ACHN (cell line): Measurements from ENCODE around the gene MCM3AP.
"Not testable (repeated sequence)": the region's sequence is repeated elsewhere in the genome, so short reads cannot be mapped to it uniquely, and the experiment has no call there.

Experiments
- DNase-seq: peaks from one replicate; pipeline ENCODE4 v3.0.0-alpha.2; 2015
- in situ Hi-C: cut with HindIII; loops from 2 replicates; pipeline ENCODE4 v1.10.0; 2017; ENCODE audit warnings: low sequenced_read_pairs, low pct_ligation_motif_present, low pct_unique_long_range_greater_than_20kb

Gene MCM3AP

DNA sequence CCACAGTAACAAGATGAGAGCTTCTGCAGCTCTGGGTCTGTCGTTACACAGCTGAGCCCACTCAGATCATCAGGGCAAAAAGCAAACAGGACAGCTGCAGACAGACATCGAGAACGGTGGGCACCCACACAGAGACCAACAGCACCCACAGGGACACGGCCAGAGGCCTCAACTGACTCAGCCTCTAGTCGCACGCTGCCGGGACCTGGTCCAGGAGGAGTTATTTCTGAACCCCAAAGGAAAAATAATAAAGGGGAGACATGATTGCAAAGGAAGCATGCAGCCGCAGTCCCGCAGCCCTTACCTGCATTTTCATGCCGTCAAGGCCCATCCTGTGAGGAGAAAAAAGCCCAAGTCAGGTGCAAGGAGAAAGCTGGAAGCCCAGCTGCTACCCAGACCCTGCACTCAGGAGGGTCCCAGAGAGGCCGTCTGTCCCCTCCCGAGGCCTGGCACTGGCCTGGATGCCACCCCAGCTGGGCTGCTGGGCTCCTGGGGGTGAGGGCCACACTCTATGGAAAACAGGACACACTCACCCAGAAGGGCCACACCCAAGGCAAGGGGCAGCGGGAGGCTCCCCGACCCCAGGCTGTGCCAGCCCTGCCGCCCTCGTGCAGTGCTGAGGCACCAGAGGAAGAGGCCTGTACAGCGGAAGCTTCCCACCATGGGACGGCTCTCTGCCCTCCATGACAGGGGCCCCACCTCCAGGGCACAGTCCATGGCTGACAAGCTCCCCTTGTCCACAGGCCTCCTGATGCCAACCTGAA, 72.5 kb downstream of the MCM3AP start:
- in situ Hi-C loops: no loop called here
- no peak for DNase-seq

DNA sequence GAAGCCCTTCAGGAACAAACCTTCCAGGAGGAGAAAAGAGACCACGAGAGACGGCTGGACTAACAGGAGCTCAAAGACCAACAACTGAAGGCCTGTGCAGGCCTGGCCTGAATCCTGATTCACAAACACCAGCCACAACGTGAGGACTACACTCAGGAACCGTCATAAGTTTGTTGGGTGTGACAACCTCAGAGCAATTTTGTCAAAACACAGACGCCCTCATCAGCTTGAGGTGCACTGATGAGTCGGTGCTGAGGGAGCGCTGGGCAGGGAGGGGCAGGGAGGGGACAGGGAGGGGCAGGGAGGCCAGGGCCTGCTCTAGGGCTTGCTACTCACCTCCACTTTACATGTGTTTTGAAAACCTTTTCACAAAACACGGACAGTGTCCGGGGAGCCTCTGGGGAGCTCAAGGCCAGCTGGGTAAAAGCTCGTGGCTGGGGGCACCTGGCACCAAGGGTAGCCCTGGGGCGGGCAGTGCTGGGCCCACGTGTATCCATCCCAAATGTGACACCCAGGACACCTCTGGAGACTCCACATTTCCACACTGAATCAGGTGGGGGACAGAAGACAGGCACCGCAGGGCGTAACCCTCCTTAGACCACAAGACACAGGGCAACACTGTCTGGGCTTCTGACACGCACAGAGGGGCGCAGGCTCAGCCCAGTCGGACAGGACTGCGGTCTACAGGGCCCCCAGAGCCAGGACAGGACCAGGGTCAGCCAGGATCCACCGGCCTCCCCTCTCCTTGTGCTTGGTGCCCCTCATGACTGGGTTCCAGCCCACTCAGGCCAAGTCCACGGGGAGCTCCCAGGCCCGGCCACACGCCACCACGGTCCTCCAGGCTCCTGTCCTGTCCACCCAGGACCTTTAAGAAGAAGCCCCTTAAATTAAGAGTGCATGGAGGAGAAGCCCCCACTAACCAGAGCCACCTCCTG, 73.4 kb downstream of the MCM3AP start:
- DNase-seq: no peak
- in situ Hi-C loops: no loop called here

DNA sequence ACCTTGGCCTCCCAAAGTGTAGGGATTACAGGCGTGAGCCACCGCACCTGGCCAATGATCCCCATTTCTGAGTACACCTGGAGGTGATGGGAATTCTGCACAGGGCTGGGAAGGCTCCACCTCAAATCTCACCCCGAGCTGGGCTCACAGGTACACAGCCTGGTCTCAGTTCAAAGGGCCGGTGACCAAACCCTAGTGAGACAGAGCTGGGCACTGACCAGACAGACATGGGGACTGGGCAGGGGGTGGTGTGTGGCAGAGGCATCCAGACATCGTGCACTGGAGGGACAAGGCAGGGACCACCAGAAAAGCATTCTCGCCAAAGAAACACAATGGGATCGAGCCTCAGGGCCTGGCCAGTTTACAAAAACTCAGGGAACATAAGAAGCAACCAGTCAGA, 74.0 kb downstream of the MCM3AP start:
- no peak for DNase-seq

DNA sequence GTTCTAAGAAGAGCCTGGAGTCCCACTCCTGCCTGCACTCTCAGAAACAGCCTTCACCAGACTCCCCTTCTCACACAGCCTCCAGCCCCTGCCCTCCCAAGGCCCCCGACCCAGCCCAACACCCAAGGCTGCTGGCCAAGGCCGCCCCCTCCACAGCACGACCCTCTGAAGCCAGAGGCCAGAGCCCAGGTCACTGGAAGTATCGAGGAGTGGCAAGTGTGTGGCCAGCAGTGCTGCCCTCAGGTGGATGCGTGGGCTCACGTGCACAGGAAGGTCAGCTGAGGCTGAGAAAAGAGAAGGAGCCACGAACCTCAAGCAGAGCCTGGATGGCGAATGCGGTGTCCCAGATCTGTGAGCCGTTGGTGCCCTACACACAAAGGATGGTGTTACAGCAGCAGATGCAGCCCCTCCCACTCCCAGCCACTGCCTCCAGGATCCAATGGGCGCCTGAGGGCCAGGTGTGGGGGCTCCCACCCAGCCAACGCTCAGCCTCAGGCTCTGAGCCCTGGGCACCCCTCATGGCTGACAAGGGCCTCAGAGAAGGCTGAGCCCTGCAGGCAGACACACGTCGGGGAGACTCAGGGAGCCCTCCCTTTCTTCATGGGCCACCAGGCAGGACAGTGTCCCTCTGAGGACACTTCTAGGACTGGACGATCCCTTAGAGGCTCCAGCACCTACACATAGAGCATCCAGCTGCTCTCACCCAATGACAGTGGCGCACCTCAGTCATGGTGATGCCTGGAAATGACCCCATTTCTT, 74.9 kb downstream of the MCM3AP start:
- in situ Hi-C loops: no loop called here
- no peak for DNase-seq

More for the DNA sequence above, 74.0 kb downstream of the MCM3AP start:
- in situ Hi-C loops: no loop called here

DNA sequence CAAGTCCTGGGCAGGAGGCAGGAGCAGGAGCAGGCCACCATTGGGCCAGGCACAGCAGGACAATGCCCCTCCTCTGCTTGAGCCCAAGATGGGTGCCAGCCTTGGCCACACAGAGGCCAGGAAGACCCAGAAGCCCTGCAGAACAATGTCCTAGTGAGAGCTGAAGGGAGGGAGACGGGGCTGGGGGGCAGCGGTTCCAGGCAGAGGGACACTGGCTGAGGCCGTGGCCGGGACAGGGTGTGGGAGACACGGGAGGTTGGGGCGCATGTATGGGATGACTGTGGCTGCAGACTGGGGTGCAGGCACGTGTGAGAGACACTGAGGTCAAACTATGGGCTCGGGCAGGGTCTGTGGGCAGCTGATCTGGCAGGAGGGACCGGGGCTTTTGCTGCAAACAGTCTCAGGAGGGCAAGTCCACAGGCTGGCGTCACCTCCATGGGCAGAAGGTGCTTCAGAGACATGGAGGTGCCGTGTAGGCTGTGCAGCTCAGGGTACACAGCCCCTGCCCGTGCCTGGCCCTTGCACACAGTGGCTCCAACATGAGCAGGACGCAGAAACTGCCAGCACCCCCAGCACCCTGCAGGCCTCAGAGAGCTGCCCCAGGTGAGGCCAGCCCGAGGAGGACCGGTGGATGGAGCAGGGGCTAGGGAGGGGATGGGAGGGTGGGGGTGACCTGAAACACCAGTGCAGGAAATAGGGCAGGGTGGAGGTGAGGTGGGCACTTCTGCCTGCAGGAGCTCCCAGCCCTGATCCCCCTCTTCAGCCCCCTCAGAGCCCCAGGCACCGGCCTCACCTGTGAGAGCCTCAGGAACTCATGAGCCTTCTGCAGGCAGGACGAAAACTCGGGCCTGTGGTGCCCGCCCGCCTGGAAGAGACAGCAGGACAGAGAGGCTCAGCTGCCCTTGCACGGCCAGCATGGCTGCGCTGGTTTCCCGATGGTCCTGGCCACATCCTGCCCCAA, 76.4 kb downstream of the MCM3AP start:
- in situ Hi-C loops: no loop called here
- DNase-seq: no peak

DNA sequence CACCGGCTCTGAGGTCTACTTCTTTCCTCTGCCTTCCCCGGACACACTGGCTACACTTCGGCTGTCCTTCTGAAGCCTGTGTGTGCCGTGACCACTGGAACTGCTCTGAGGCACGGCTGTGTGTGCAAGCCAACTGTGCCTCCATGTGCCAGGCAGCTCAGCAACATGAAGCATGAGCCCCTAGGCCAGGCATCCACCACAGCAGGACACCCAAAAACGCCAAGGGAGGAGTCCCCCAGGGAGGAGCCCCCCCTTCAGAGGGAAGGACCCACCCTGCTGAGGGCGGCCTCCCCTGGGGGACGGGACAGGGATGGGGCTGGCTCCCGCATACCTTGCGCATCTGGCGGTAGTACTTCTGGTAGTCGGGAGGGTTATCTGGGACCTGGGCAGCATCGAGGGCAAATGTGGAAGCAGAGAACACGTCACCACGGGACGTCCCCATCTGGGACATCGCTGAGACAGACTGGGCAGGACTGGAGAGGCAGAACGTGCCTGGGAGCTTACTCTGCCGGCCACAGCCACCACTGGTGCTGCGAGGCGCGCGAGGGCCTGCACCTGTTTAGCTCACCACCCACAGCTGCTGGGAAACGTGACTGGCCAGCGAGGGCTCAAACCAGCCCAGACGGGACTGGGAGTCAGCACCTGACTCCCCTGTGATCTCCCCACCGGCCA, 77.4 kb downstream of the MCM3AP start:
- DNase-seq: no peak
- in situ Hi-C loops: no loop called here

DNA sequence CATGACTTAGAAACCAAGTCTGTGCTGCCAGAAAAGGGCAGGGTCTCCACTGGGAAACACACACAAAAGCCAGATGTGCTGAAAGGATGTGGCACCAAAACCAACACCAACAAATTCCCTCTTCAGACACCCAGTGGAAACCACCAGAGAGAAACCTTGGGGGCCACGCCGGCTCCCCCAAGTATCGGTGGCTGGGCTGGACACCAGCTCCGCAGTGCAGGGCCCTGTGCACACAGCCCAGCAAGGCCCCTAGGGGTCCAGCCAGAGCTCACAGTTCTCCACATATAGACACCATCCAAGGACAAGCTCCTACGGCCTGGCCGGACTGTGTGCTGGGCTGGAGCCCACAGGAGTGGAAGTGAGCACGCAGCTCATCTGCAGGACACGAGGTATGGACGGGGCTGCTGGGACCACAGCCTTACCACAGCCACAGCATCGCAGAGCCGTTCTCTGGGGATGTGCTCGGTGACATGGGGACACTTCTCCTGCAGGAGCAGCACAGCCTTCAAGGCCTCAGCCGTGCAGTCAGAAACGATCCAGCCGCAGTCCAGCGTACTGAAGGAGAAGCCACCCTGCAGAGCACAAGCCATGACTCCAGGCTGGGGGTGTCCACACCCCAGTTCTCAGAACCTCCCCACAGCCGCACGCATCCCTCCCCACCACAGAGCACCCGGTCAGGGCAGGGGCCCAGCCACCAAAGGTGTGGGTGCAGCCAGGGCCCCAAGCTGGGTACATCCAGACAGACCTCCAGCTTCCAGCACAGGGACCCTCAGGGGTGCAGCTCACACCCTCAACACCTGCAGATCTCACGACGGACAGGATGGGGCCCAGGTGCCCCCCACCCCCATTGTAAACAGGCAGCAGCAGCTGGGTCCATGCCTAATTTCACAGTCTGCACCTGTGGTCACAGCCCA, 78.1 kb downstream of the MCM3AP start:
- in situ Hi-C loops: no loop called here
- DNase-seq: no peak

DNA sequence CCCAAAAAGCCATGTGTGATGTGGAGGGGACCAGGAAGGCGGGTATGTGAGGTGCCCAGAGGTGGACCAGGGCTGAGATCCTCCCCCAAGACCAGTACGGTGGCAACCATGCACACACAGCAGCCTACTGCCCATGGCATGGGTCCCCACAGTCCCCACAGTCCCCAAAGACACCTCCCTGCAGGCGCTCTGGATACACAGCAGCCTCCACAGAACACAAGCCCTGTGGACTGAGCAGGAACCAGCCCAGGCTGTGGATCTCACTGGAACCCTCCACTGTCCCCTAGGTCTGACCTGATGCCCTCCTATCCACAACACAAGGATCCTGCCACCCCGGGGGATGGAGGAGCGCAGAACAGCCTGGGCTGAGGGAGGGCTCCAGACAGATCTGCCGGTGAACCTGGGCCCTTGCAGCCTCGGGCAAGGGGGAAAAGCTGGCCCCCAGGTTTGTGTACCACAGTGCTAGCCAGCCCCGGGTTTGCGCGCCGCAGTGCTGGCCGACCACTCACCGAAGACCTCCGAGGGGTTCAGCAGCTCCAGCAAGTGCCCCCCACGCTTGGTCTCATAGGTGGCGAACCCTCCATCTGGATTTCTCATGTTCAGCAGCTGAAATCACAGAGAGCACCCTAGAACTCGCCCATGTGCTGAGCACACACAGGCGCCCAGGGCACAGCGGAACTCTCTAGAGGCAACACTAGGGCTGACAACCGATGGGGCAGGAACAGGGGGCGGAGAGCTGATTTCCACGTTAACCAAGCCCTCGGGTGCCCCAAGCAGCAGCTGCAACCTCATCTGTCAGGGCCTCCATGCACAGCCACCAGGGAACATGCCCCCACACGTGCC, 79.0 kb downstream of the MCM3AP start:
- in situ Hi-C loops: no loop called here
- no peak for DNase-seq

DNA sequence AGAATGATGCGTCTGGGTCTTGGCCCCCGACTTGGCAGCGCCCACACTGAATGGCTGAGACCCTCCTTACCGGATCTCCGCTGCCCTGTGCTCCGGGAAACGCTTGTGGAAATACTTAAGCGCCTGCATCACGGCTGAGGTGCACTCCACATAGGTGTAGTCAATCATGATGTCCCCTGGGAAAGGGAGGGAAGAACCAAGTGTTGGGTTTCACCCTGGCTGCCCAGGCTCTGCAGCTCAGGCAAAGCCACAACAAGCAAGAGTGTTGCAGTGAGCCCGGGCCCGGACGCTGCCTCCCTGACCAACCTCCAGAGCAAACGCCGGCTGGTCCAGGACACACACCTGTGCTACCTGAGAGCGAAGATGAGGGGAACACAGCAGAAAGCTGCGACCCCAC, 79.6 kb downstream of the MCM3AP start:
- no peak for DNase-seq
- in situ Hi-C loops: no loop called here

DNA sequence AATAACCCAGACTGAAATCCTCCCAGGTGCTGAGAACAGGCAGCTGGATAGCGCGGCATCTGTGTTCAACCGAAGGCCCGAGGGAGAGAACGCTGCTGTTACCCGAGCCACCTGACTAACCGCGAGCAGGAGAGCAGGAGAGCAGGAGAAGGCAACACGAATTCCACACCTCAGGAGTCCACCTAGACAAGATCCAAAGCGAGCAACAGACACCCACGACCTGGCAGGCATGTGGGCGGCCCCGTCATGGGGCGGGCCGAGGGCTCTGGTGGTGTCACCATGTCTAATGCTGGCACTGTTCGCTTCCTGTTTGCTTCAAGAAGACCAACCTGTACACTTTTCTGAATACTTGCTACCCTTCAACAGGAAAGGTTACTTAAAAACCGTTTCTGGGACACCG, 80.2 kb downstream of the MCM3AP start:
- no peak for DNase-seq
- in situ Hi-C loops: no loop called here

DNA sequence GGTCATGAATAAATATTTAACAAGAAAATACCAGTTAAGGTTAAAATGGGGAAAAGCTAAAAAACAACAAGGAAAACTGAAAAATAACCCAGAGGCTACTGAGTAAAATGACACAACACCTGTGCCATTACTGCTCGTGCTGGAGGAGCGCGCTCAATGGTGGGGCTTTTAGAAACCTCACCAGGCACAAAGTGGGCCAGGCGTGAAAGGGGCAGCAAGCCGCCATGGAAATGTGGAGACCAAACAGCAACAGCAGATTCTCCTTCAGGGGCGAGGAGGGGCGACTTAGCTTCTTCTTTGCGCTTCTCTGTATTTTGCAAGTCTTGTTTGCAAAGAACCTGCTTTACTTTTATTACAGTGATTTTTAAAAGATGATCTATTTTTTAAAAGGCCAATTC, 82.2 kb downstream of the MCM3AP start:
- in situ Hi-C loops: no loop called here
- no peak for DNase-seq

DNA sequence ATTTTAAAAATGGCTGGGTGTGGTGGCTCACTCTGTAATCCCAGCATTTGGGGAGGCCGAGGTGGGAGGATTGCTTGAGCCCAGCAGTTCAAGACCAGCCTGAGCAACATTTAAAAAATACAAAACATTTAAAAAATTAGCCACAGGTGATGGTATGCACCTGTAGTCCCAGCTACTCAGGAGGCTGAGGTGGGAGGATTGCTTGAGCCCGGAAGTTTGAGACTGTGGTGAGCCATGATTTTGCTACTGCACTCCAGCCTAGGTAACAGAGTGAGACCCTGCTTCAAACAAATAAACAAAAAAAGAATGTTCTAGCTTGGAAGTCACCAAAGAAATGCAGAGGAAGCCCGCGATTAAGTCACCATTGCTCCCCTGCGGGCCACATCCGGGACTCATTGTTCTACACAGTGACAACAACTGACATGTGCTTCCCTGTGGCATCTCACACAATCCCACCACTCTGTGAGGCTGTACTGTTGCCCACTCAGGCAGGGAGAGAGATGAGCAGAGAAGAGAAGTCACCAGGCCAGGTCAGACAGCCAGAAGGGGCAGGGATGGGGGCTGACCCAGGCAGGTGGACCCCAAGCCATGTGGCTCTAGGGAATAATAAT, 82.7 kb downstream of the MCM3AP start:
- in situ Hi-C loops: no loop called here
- no peak for DNase-seq

DNA sequence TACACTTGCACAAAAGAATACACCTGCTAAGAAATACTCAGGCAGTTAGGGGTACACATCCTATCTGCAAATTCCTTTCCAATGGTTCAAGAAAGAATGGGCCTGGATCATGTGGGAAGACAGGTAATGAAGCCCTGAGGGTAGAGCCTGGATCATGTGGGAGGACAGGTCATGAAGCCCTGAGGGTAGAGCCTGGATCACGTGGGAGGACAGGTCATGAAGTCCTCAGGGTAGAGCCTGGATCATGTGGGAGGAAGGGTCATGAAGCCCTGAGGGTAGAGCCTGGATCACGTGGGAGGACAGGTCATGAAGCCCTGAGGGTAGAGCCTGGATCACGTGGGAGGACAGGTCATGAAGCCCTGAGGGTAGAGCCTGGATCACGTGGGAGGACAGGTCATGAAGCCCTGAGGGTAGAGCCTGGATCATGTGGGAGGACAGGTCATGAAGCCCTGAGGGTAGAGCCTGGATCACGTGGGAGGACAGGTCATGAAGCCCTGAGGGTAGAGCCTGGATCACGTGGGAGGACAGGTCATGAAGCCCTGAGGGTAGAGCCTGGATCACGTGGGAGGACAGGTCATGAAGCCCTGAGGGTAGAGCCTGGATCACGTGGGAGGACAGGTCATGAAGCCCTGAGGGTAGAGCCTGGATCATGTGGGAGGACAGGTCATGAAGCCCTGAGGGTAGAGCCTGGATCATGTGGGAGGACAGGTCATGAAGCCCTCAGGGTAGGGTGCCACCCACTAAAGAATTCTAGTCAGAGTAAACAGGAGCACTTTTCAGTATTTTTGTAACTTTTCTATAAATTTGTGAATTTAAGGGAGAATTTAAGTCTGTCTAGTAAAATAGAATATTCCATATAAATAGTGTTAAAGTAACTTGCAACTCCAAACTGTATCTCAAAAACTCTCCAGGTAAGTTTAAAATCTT, 84.3 kb downstream of the MCM3AP start:
- in situ Hi-C loops, DNase-seq: not testable (repeated sequence)
